ENCODE results near the gene EXOC7.

DNA sequence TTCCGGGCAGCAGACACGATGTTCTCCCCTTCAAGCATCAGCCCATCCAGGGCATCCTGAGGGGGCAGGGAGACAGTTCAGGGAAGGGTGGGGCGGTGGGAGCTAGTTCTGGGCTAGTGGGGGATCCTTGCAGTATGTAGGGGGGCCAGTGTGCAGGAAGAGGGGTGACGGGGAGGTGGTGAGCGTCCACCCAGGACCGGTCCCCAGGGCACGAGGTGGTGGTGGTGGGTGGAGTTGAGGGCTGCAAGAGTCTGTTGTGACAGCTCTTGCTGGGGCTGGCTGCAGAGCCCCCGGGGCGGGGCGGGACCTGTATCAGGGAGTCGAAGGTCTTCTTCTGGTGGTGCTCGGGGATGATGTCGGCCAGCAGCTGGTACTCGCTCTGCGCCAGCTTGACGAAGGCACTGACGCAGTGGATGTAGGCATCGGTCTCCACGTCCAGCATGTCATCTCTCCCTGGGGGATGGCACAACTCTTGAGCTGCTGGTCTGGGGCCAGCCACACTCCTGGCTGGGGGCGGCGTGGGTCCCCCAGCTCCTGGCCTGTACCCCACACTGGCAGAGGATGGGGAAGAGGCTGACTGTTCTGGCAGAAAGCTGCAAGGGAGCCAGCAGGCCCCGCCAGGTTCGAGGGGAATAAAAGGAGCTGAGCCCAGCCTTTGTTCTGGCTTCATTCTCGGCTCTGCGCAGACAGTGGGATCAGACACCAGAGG lies 14.6 kb downstream of the EXOC7 start:
- TF ChIP-seq CTCF (IDR thresholded peaks at IDR 0.05) (no peak), POLR2A (IDR thresholded peaks at IDR 0.05) (no peak)
